Measurements from ENCODE around the gene SDHD.
"Not testable (repeated sequence)": the region's sequence is repeated elsewhere in the genome, so short reads cannot be mapped to it uniquely, and the experiment has no call there.

The SDHD gene

GRCh38 chr11:112086422-112087191, at the start of gene SDHD, which contains the start of gene TIMM8B:
TSS of gene SDHD (plus strand) at chr11:112086873. CDS start at chr11:112086908, 35 bp downstream.
TSS of gene TIMM8B (minus strand) at chr11:112086756. CDS start at chr11:112086723, 33 bp downstream.
- DNase-seq (ENCODE audit: low read depth in 2 of 2) = peak; percentile 91

- no peak for DNase-seq (ENCODE audit: low read depth in 2 of 2)
These were observed 49.1 kb upstream of the SDHD start for GRCh38 chr11:112037527-112037926.

- DNase-seq (ENCODE audit: low read depth in 2 of 2) = no peak
These were observed 44.3 kb upstream of the SDHD start for GRCh38 chr11:112042161-112042960.

GRCh38 chr11:112042961-112043304, 43.7 kb upstream of the SDHD start:
- no peak for DNase-seq (ENCODE audit: low read depth in 2 of 2)

- DNase-seq (ENCODE audit: low read depth in 2 of 2) = no peak
These were observed 41.7 kb upstream of the SDHD start for GRCh38 chr11:112044961-112045360.

GRCh38 chr11:112046647-112047046, 40.0 kb upstream of the SDHD start:
- DNase-seq (ENCODE audit: low read depth in 2 of 2) = not testable (repeated sequence)

GRCh38 chr11:112048256-112048655, 38.4 kb upstream of the SDHD start:
- not testable (repeated sequence) for DNase-seq (ENCODE audit: low read depth in 2 of 2)

- DNase-seq (ENCODE audit: low read depth in 2 of 2) = no peak
These were observed 36.9 kb upstream of the SDHD start for GRCh38 chr11:112049777-112050176.

GRCh38 chr11:112050721-112051120, 36.0 kb upstream of the SDHD start:
- DNase-seq (ENCODE audit: low read depth in 2 of 2) = no peak

- DNase-seq (ENCODE audit: low read depth in 2 of 2) = no peak
These were observed 34.9 kb upstream of the SDHD start for GRCh38 chr11:112051768-112052167.

GRCh38 chr11:112057170-112057569, 29.5 kb upstream of the SDHD start:
- DNase-seq (ENCODE audit: low read depth in 2 of 2) = no peak

GRCh38 chr11:112058103-112058502, 28.6 kb upstream of the SDHD start:
- no peak for DNase-seq (ENCODE audit: low read depth in 2 of 2)

GRCh38 chr11:112062923-112063322, 23.8 kb upstream of the SDHD start:
- DNase-seq (ENCODE audit: low read depth in 2 of 2) = no peak

- peak; percentile 58 to 59 for DNase-seq (ENCODE audit: low read depth in 2 of 2)
These were observed 12.5 kb upstream of the SDHD start, which contains the start of the genes NKAPD1 and PIH1D2 for GRCh38 chr11:112073941-112074811. TSS of gene NKAPD1 (plus strand) at chr11:112074299. CDS start at chr11:112075575, 1,276 bp downstream. TSS of gene PIH1D2 (minus strand) at chr11:112074017. CDS start at chr11:112073174, 843 bp downstream.

- peak in 1 of 2 donors; percentile 24 for DNase-seq (ENCODE audit: low read depth in 2 of 2)
These were observed 3.9 kb upstream of the SDHD start for GRCh38 chr11:112082729-112083128.

- DNase-seq (ENCODE audit: low read depth in 2 of 2) = peak in 1 of 2 donors; percentile 17
These were observed 751 bp upstream of the SDHD start for GRCh38 chr11:112085822-112086421.

GRCh38 chr11:112087212-112087611, 539 bp downstream of the SDHD start:
- no peak for DNase-seq (ENCODE audit: low read depth in 2 of 2)

GRCh38 chr11:112095302-112095701, 8.6 kb downstream of the SDHD start:
- not testable (repeated sequence) for DNase-seq (ENCODE audit: low read depth in 2 of 2)

- DNase-seq (ENCODE audit: low read depth in 2 of 2) = no peak
These were observed 9.5 kb downstream of the SDHD start for GRCh38 chr11:112096194-112096593.

- DNase-seq (ENCODE audit: low read depth in 2 of 2) = no peak
These were observed 11.3 kb downstream of the SDHD start for GRCh38 chr11:112097734-112098528.

All from stimulated activated CD8-positive, alpha-beta memory T cell treated with anti-CD3 and anti-CD28 coated beads, Interleukin-15, amount 100 ng/mL, for 48 hours (primary cell).